Hypothalamus (tissue), 51 donors: ENCODE results near the gene RBM33.

Experiments used
- DNase-seq, 51 donors: peaks; one replicate each; lab custom pipeline; 2025; lab: John Stamatoyannopoulos, UW

Gene RBM33

DNA sequence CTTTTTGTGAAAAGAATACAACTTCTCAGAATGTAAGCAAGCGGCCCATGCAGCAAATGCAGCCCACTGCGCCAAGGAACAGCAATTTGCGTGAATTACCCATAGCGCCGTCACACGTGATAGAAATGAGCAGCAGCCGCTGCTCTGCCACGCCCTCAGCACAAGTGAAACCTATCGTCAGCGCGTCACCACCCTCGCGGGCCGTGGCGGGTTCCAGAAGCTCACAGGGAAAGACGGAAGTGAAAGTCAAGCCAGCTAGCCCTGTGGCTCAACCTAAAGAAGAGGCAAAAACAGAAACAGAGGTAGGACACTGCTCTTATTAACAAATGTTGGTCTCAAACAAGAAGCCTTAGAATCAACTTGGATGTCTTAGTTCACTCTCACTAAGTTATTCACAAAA lies 97.3 kb downstream of the RBM33 start:
- peak in 6 of 51 donors; percentile 19 to 46 (median 30) for DNase-seq

- no peak for DNase-seq
Measured at GRCh38 chr7:155743177-155743576, 98.7 kb downstream of the RBM33 start.

- DNase-seq, result no peak
Measured at GRCh38 chr7:155744971-155745683, 100.7 kb downstream of the RBM33 start.

- DNase-seq, result no peak
Measured at GRCh38 chr7:155745737-155746136, 101.3 kb downstream of the RBM33 start.

DNA sequence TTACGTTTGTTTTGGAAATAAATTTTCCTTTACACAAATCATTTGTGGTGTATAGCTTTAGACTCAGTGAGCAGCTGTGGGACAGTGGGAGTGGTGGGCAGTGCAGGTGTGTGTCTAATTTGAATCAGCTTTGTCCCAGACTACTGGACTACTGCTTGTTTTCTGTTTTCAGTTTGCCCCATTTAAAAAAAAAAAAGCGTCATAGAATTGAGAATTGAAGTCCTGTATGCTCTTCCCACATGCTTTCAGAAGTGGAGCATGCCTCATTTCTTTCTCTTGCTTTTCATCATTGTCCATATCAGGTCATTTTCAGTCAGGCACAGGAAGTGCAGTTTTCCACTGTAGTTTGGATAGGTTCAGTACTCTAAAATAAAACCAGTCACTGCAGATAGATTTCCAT lies 101.7 kb downstream of the RBM33 start:
- no peak for DNase-seq

DNA sequence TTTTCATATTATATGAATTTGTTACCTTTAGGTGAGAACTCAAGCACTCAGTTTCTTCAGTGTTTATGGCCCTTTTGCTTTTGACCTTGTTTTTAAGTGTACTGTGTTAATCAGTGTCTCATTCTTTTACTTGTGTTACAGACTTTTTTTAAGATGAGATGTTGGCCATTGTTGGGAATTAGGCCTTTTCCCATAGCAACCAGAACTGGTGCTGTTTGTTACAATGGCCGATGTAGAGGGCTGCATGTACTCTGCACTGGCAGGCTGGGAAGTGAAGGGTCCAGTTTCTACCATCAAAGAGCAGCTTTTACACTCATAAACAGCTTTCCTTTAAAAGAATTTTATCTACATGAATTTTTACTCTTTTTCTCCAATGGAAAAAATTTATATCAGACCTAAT lies 102.7 kb downstream of the RBM33 start:
- DNase-seq, result no peak

DNA sequence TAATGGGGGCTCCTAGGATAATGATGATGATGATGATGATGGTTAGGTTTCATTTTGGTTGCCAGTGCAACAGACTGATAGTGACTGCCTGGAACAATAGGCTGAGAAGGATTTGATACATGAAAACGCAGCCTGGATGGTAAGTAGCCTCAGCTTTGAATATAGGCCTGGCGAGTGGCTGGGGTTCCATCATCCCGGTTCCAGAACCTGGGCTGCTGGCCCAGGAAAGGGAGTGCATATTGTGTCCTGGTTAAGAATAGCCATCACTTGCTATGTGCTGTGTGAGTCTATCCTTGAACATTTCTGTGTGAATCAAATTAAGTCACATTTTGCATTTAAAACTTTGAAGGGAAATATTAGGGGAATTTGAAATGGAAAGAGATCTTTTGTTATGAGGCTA lies 105.1 kb downstream of the RBM33 start:
- DNase-seq, result no peak

DNA sequence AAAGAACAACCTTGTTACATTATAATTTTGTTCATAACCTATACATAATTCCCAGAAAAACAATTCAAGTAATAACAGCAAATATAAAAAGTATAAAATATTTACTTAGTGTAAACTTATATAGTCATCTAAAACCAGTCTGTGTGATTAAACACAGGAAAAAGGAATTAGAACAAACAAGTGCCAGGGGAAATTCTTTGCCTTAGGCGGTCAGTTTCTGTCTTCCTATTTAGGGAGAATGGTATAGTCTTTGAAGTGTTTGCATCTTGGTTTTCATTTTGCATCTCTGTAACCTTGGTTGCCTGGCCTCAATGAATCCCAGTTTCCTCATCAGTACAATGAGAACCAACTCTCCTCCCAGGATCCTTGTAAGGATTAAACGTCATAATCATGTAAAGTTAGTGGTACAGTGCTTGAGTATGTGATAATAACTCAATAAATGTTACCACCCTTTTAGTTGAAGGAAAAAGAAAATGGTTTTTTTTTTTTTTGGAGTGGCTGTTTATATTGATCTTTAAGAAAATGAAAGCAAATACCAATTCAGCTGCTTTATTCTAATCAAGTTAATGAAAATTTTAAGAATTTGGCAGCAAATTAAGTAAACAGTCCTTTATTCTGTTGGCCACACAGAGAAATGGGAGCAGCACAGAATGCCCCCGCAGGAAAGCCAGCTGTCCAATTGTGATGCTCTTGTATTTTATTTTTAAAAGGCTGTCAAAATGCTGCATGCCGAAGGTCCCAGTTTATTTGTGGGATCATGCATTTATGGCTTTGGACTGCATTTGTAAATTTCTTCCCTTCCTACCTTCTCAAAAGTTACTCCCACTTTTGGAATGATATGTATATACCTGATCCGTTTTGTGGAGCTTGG lies 106.0 kb downstream of the RBM33 start:
- no peak for DNase-seq

GRCh38 chr7:155751409-155751808 lies 106.9 kb downstream of the RBM33 start:
- DNase-seq, result no peak

DNA sequence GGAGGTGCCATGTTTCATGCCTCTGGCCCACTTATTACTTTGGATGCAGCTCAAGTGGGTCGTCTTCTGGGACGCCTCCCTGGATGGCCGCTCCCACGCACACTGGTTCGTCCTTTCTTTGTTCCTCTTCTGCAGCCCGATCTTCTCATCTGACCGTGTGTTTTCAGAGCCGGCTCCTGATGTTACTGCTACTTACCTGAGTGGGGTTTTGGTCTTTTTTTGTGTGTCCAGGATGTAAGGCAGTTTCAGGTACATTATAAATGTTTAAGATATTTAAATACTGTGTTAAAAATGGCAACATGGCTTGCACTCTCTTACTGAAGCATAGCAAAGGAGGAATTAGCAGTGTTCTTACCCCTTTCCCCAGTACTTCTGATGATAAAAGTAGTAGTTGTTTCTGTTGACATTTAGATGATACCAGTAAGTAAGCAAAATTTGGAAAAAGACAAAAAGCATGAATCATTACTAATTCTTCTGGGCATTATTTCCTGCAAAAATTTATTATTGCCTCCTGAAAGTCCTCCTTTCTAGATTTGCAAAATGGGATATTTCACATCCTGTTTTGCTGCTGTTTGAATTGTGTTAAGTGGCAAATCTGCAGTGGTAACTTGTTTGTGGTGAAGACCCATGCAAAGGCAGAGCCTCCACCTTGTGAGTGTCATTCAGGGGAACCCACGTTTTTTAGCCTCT lies 108.4 kb downstream of the RBM33 start:
- no peak for DNase-seq

DNA sequence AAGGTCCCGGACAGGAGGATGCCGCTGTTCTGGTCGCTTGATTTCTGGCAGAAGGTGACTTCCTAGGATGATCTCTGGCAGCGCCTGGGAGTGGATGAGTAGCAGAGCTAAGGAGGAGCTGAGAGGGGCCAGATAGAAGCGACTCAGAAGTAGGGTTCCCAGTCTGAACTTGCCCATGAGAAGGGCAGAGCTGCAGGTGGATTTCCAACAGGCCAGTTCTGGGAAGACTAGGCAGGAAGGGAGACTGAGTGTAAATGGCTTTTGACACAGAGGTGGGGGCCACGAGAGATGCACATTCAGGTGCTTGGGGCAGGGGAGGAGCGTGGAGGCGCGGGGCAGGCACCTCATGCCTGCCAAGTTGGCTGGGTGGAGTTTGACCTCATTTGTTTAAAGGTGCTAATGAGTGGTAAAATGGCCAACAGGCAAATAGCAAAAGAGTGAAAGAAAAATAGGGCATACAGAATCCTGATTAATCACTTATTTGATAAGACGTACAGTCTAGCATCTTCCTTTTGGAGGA lies 109.0 kb downstream of the RBM33 start:
- no peak for DNase-seq

- no peak for DNase-seq
Measured at GRCh38 chr7:155754165-155754564, 109.7 kb downstream of the RBM33 start.

GRCh38 chr7:155755026-155755425 lies 110.6 kb downstream of the RBM33 start:
- no peak for DNase-seq

DNA sequence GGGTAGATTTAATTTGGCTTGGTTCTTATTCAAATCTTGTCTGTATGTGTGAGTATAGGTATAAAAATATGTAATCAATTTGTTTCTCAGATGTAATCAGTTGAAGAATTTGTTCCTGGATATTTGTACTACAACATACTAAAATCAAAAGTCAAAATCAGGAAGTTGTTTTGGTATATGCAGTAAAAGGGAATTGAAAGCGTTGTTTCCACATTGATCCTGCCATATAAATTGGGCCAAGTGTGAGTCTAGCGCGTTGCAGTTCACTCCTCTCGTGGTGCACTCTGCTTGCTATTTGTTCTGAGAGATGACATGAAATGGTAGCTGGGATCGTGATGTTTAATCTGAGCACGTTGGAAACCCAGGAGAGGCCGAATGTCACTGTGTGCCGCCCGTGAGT lies 111.9 kb downstream of the RBM33 start:
- no peak for DNase-seq

DNA sequence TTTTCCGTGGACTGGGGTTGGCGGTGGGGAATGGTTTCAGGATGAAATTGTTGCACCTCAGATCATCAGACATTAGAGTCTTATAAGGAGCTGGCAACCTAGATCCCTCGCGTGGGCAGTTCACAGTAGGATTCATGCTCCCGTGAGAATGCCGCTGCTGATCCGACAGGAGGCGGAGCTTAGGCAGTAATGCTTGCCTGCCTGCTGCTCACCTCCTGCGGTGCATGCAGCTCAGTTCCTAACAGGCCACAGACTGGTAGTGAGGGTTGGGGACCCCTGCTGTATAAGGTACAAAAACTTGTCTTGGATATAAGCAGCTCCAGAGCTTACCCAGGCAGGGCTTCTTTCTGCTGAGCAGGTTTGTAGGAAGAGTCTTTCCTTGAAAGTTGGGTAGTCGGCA lies 113.9 kb downstream of the RBM33 start:
- DNase-seq, result no peak

DNA sequence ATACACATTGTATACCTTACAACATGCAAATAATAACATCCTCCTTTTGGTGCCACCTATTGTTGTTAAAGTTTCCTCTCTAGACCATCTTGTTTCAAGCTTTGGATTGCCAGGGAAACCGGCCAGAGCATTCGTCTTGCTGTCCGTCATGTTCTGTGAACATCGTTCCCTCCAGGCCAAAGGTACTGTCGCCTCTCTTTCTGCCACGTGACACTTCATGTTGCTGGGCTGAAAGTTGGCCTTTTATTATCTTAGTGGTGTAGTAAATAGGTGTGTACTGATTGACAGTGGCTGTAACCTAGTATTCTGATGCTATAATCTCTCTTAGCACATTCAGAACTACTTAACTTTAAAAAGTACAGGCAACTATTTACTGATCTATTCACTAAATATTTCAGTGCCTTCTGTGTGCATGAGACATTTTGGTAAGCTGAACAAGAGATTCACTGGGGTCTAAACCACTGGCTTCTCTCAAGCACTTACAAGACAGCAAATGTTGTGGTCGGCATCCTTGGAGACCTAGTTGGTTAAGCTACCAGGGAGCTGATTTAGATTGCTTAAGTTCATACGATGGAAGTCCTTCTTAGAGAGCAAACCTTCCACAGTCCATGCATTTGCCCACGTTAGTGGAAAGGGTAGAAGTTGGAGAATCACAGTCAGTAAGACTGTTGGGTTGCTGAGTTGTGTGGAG lies 115.4 kb downstream of the RBM33 start:
- DNase-seq, result no peak

- DNase-seq, result no peak
Measured at GRCh38 chr7:155761162-155761561, 116.7 kb downstream of the RBM33 start.

DNA sequence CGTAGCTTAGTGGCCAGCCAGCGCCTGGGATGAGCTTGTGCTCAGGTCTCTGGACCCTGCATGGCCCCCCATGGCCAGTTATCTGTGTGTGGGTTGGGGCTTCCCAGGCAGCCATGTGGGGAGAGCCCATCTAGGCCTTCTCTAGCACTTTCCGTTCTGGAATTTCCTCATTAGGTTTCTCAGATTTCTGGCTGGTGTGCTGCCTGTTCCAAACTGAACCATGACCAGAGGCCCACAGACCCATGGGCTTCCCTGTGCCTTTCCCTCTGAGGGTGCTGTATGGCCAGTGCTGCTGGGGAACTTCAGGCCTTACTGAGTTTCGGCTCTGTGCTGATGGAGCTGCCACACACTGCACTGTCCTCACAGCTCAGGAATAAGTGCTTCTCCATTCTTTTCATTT lies 117.6 kb downstream of the RBM33 start:
- no peak for DNase-seq

GRCh38 chr7:155762655-155763054 lies 118.2 kb downstream of the RBM33 start:
- DNase-seq, result no peak

DNA sequence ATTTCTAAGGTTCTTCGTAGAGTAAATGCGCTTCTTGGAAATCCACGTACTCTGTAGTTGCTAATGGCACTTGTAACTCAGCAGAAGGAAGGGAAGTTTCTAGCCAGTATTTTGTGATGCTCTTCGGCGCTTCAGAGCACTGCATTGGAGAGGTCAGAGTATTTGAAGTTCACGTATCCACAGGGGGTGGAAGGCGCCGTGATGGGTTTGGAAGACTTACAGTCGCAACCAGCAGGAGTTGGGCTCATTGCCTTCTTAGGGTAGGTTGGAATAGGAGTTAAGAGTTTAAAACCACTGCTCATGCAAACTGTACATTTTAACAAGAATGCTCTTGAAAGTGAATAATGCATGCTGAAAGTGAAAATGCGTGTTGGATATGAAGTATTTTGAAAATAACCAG lies 118.7 kb downstream of the RBM33 start:
- no peak for DNase-seq
